Activated T-cell treated with anti-CD3 and anti-CD28 coated beads for 24 hours (primary cell): ENCODE results near the gene MAGI2.

Experiments
- DNase-seq: peaks from one replicate; pipeline ENCODE4 v3.0.0-alpha.2; 2020; ENCODE audit warnings: low read depth

The MAGI2 gene

DNA sequence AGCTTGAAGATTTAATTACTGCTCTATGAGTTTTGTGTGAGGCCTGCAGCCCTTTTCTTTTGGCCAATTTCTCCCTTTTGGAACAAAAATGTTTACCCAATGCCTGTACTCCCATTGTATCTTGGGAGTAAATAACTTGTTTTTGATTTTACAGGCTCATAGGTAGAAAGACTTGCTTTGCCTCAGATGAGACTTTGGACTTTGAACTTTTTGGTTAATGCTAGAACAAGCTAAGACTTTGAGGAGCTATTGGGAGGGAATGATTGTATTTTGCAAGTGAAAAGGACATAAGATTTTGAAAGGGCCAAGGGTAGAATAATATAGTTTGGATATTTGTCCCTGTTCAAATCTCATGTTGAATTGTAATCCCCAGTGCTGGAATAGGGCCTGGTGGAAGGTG is 152.0 kb downstream of the MAGI2 start:
- no peak for DNase-seq

GRCh38 chr7:79300573-79300972 is 152.9 kb downstream of the MAGI2 start:
- no peak for DNase-seq

GRCh38 chr7:79298145-79298760 is 155.2 kb downstream of the MAGI2 start:
- no peak for DNase-seq

- DNase-seq = no peak
Observed at GRCh38 chr7:79296553-79297320, 156.7 kb downstream of the MAGI2 start.

- DNase-seq = no peak
Observed at GRCh38 chr7:79293655-79294142, 159.8 kb downstream of the MAGI2 start.

DNA sequence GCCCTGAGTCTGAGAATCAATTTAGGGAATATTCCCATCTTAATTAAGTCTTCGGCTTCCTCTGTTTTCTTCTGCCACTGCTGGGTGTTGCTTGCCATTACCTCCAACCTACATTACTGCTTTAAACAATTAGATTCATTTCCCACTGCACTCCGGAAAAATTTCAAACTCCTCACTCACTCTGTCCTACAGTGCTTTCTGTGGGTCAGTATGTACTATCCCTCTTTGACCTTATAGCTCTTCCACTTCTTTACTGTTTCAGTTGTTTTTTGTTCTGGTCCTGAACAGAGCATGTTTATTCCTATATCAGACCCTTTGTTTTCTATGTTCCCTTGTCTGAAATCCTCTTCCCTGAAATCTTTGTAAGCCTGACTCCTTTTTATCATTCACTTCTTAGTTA is 160.6 kb downstream of the MAGI2 start:
- no peak for DNase-seq

DNA sequence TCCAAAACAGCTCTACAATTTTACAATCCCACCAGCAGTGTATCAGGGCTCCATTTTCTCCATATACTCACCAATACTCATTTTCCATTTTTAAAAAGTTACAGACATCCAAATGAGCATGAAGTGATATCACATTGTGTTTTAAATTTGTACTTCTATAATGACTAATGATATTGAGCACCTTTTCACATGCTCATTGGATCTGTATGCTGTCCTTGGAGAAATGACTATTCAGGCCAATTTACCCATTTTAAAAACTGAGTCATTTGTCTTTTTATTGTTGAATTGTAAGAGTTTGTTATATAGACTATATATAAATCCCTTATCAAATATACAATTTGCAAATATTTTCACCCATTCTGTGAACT is 162.0 kb downstream of the MAGI2 start:
- no peak for DNase-seq

- no peak for DNase-seq
Observed at GRCh38 chr7:79290841-79291497, 162.5 kb downstream of the MAGI2 start.

GRCh38 chr7:79290398-79290797 is 163.1 kb downstream of the MAGI2 start:
- no peak for DNase-seq

GRCh38 chr7:79288655-79289054 is 164.8 kb downstream of the MAGI2 start:
- no peak for DNase-seq

GRCh38 chr7:79287981-79288380 is 165.5 kb downstream of the MAGI2 start:
- no peak for DNase-seq

DNA sequence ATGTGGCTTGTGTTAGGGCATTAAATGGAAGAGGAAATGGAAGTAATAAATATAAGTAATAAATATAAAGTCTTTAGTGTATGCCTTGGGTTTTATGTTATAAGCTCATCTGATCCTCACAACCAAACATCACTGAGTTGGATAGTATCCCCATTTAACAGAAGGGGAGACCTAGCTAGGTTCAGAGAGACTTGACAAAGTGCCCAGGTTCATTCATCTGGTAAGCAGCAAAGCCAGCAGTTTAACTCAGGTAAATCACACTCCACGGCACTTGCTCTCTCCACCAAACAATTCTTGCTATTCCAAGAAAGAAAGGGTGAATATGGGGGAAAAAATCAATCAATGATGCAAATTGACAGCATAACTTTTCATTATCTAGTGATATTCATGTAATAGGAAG is 167.3 kb downstream of the MAGI2 start:
- DNase-seq = no peak

GRCh38 chr7:79285756-79286155 is 167.7 kb downstream of the MAGI2 start:
- DNase-seq = no peak

GRCh38 chr7:79284211-79284610 is 169.3 kb downstream of the MAGI2 start:
- DNase-seq = no peak

- DNase-seq = no peak
Observed at GRCh38 chr7:79282882-79283602, 170.4 kb downstream of the MAGI2 start.

- no peak for DNase-seq
Observed at GRCh38 chr7:79282070-79282694, 171.3 kb downstream of the MAGI2 start.

- DNase-seq = no peak
Observed at GRCh38 chr7:79281426-79281825, 172.0 kb downstream of the MAGI2 start.

DNA sequence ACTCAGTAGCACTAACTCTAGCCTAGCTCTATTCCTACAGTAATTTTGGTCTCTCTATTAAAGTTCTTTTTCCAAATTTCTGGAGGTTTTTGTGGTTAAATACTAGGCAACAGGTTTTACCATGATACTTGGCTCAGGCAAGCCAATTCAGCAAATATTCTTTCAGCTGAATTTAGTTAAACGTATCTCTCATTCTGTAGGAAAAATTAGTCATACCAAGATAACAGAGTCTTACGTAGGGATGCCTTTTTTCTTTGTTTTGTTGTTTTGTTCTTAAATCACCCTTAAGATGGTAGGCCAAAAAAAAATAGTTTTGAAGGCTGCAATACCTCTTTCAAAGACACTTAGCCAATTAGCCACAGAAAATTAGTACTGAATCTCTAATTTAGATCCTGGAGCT is 180.5 kb downstream of the MAGI2 start:
- no peak for DNase-seq

DNA sequence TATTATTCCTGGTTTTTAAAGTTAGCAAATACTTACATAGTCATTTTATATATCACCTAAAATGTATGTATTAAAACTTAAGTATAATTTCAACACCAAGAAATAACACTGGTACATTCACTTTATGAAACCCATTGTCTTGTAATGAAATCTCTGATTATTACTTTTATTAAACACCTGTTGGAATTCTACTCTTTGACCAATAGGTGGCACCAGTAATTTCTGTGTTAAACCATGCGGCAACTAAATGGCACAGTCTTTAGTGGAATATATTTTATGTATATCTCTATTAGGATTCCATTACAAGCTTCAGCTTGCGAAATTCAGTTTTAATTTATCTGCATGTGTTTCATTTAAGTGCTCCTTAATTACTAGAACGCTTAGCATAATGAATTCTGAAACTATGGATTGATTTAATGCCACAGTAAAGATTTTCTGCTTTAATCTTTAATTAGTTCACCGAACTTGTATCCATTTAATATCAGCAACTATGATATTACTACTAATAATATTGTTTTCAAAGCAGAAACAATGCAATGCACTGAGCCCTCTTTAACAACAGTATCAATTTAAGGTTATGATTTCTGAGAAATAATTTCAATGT is 181.3 kb downstream of the MAGI2 start:
- DNase-seq = no peak

- no peak for DNase-seq
Observed at GRCh38 chr7:79268730-79269129, 184.7 kb downstream of the MAGI2 start.

- DNase-seq = no peak
Observed at GRCh38 chr7:79258826-79259225, 194.6 kb downstream of the MAGI2 start.

DNA sequence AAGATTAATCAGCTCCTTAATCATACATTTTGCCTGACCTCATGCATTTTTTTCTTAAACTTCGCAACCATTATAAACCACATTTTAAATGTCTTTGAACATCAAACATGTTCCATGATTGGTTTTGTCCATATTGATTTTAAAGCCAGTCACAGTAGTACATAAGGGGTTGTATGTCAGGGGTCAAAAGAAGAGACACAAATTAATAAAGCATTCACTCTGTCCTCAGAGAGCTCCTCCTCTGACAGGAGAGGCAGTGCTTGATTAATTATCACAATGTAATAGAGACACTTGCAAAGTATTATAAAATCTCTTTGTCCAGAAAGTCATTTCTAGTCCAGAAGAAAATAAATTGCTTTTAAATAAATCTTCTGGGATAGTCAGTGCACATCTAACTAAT is 195.5 kb downstream of the MAGI2 start:
- no peak for DNase-seq
